Pancreas (tissue), 10 donors: Measurements from ENCODE around the gene VSIG10. TPM values are rescaled to one million over a fixed set of nuclear protein-coding genes. Genes with fewer than 3 reads are reported as not detected.

ENCODE experiments used
- ATAC-seq, 4 donors: fragments of 200-7000 bp; cut with Tn5 transposase; one replicate each; pipeline versions ENCODE4 v1.8.0 to v1.9.1; 2020; ENCODE audit warnings: mild to moderate bottlenecking in 4 of 4, moderate library complexity in 4 of 4
- DNase-seq, 6 donors: peaks; one replicate each; pipeline ENCODE4 v3.0.0-alpha.2; 2020
- FAIRE-seq: peaks from 2 replicates; lab custom pipeline; 2012; peaks lifted over from hg19 to GRCh38; lab: Jason Lieb, UNC
- H3K27ac ChIP-seq, 4 donors: fragments of 200-600 bp; sonication (generic); 1 replicate in 3 of 4; 2 replicates in 1 of 4; pipeline versions ENCODE4 v1.5.0 to v1.8.0; 2020
- H3K27me3 ChIP-seq, 4 donors: fragments of 200-600 bp; one replicate each; pipeline ENCODE4 v1.8.0; 2021
- H3K36me3 ChIP-seq, 3 donors: fragments of 200-600 bp; sonication (generic) in 1 of 3; one replicate each; pipeline versions ENCODE4 v1.5.0 to v1.8.0; 2020 to 2021
- H3K4me1 ChIP-seq, 3 donors: fragments of 200-600 bp; one replicate each; pipeline ENCODE4 v1.8.0; 2021
- H3K4me3 ChIP-seq, 4 donors: fragments of 200-600 bp; sonication (generic) in 2 of 4; one replicate each; pipeline versions ENCODE4 v1.5.0 to v1.8.0; 2020 to 2021
- H3K9me3 ChIP-seq, 4 donors: fragments of 200-600 bp; one replicate each; pipeline ENCODE4 v1.8.0; 2021
- WGBS, 2 donors: extraction: QIAGEN DNeasy Blood & Tissue Kit; methylation state at CpG; one replicate each; pipeline ENCODE4 v1.1.7; 2013; 5-methylcytosine and 5-hydroxymethylcytosine counted together
- intact Hi-C, 3 donors: fragments of 100-400 bp; cut with DNase I; formaldehyde crosslinking; loops; one replicate each; pipeline versions ENCODE4 v1.11.1 to v1.14.2; 2022
- polyA plus RNA-seq, 2 donors: library from polyadenylated mRNA; stranded (reverse); fragments of 200-250 nt; gene quantifications; one replicate each; pipeline ENCODE4 v1.2.3, GENCODE V29; 2013
- total RNA-seq, 6 donors: library from RNA; stranded (reverse); fragmentation: NEBNext Ultra II Directional in 4 of 6; extraction: Animal tissue kit (Norgen Biotek cat#: 25700) in 4 of 6; gene quantifications; one replicate each; pipeline versions ENCODE4 v1.2.1 to v1.2.4, GENCODE V29; 2021 to 2023
- TF ChIP-seq, protein P1 (sequence below), 4 donors: fragments of 200-600 bp; sonication (generic) in 3 of 4; IDR thresholded peaks; one replicate each; pipeline versions ENCODE4 v1.5.0 to v1.8.0; 2021; ENCODE audit warnings: antibody characterized with exemption in 4 of 4
- donor health status: healthy with polysubstance abuse.
- donor health status: DM: no; HTN: no; CAD: no; lungs with moderate emphysema.
- donor health status: DM: no; HTN: no; CAD: no.
- donor health status: control.
- donor health status: control.
- donor health status: Bipolar disorder and iron deficiency.
- donor health status: DM: yes; HTN: yes; CAD: no.
- donor health status: DM: no; HTN: no; CAD: no.
- donor health status: DM: no; HTN: no; CAD: no.
- donor health status: DM: yes; HTN: yes; CAD: no.

Gene VSIG10
- total and polyA plus RNA-seq, 8 donors: 11.3 to 34.4 (median 15.8) TPM

- Histone ChIP-seq H3K27me3 (no peaks in the 10 kb centered on the region), H3K4me1 (peaks cover 0 to 6% (median 0%) of the 10 kb centered on the region in 3 donors), H3K4me3 (no peak overlapping the region), H3K27ac (no peak overlapping the region), H3K36me3 (peaks cover 0 to 6% (median 0%) of the 10 kb centered on the region in 3 donors), H3K9me3 (no peaks in the 10 kb centered on the region)
- DNase-seq (no peak), ATAC-seq (no peak), FAIRE-seq (no peak)
- WGBS, 2 donors: 77 to 87% methylated on average over 2 of the region's 2 CpGs
- intact Hi-C loops: no loop called here
- TF ChIP-seq, protein P1, sequence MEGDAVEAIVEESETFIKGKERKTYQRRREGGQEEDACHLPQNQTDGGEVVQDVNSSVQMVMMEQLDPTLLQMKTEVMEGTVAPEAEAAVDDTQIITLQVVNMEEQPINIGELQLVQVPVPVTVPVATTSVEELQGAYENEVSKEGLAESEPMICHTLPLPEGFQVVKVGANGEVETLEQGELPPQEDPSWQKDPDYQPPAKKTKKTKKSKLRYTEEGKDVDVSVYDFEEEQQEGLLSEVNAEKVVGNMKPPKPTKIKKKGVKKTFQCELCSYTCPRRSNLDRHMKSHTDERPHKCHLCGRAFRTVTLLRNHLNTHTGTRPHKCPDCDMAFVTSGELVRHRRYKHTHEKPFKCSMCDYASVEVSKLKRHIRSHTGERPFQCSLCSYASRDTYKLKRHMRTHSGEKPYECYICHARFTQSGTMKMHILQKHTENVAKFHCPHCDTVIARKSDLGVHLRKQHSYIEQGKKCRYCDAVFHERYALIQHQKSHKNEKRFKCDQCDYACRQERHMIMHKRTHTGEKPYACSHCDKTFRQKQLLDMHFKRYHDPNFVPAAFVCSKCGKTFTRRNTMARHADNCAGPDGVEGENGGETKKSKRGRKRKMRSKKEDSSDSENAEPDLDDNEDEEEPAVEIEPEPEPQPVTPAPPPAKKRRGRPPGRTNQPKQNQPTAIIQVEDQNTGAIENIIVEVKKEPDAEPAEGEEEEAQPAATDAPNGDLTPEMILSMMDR (IDR thresholded peaks at IDR 0.05): no peak
Measured at GRCh38 chr12:118015306-118015705, 88.5 kb downstream of the VSIG10 start.

Other genes starting within 250 kb of the VSIG10 start
- gene KSR2, start 135.0 kb downstream of the VSIG10 start, total RNA-seq: 1 to 10 TPM; 1.1 to 1.8 (median 1.4) TPM
- 1 to 10 TPM in 1 of 2 donors, under 1 TPM in 1; 0.68 to 1.1 TPM for gene KSR2, start 135.0 kb downstream of the VSIG10 start, polyA plus RNA-seq
- gene RFC5, start 87.3 kb downstream of the VSIG10 start, total RNA-seq: 1 to 10 TPM; 4.0 to 5.4 (median 5.1) TPM
- 1 to 10 TPM; 4.7 to 8.8 TPM for gene RFC5, start 87.3 kb downstream of the VSIG10 start, polyA plus RNA-seq
- 10 to 100 TPM; 36.3 to 55.2 (median 44.5) TPM for gene WSB2, start 42.8 kb downstream of the VSIG10 start, total RNA-seq
- 10 to 100 TPM; 23.7 to 33.2 TPM for gene WSB2, start 42.8 kb downstream of the VSIG10 start, polyA plus RNA-seq
- gene PEBP1, start 32.1 kb upstream of the VSIG10 start, total RNA-seq: 100 to 1,000 TPM; 106 to 146 (median 132) TPM
- gene PEBP1, start 32.1 kb upstream of the VSIG10 start, polyA plus RNA-seq: 100 to 1,000 TPM; 216 to 287 TPM